ENCODE results near the gene CDPF1.

Gene CDPF1

DNA sequence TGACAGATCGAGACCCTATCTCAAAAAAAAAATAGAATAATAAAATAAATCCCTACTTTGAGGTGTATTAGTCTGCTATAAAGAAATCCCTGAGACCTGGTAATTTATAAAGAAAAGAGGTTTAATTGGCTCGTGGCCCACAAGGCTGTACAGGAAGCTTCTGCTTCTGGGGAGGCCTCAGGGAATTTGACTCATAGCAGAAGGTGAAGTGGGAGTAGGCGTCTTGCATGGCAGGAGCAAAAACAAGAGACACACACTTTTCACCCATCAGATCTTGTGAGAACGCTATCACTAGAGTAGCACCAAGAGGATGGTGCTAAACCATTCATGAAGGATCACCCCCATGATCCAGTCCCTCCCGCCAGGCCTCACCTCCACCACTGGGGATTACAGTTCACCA lies 29.2 kb downstream of the CDPF1 start:
- TF ChIP-seq, protein P1, sequence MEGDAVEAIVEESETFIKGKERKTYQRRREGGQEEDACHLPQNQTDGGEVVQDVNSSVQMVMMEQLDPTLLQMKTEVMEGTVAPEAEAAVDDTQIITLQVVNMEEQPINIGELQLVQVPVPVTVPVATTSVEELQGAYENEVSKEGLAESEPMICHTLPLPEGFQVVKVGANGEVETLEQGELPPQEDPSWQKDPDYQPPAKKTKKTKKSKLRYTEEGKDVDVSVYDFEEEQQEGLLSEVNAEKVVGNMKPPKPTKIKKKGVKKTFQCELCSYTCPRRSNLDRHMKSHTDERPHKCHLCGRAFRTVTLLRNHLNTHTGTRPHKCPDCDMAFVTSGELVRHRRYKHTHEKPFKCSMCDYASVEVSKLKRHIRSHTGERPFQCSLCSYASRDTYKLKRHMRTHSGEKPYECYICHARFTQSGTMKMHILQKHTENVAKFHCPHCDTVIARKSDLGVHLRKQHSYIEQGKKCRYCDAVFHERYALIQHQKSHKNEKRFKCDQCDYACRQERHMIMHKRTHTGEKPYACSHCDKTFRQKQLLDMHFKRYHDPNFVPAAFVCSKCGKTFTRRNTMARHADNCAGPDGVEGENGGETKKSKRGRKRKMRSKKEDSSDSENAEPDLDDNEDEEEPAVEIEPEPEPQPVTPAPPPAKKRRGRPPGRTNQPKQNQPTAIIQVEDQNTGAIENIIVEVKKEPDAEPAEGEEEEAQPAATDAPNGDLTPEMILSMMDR (conservative IDR thresholded peaks at IDR 0.05; ENCODE audit: low read depth) = no peak
- DNase-seq (ENCODE audit: low spot score) = no peak
- ChIA-PET CTCF (interaction anchor here (0.6 kb wide), 1 partner anchor 99 kb away, joined by 3 read pairs; no protein-coding TSS in a partner anchor), POLR2A (ENCODE audit: low non-redundant PET) (no interaction called here)
- no peak overlapping the region for H3K27ac ChIP-seq

DNA sequence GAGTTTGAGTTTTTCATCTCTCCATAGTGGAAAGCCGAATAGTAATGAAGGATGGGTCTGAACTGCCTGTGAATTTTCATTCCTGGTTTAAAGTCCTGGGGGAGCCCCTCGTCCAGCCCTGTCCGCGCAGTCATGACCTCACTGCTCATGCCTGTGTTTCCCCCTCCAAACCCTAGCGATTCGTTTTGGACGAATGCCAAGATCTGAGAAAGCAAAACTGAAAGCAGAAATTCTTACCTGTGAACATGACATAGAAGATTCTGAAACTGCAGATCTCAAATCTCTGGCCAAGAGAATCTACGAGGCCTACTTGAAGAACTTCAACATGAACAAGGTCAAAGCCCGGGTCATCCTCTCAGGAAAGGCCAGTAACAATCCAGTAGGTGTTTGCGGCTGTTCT lies 30.5 kb downstream of the CDPF1 start:
- TF ChIP-seq, protein P1 (conservative IDR thresholded peaks at IDR 0.05; ENCODE audit: low read depth) = no peak
- H3K27ac ChIP-seq = no peak overlapping the region
- ChIA-PET POLR2A (ENCODE audit: low non-redundant PET) (no interaction called here), CTCF (no interaction called here)
- no peak for DNase-seq (ENCODE audit: low spot score)

DNA sequence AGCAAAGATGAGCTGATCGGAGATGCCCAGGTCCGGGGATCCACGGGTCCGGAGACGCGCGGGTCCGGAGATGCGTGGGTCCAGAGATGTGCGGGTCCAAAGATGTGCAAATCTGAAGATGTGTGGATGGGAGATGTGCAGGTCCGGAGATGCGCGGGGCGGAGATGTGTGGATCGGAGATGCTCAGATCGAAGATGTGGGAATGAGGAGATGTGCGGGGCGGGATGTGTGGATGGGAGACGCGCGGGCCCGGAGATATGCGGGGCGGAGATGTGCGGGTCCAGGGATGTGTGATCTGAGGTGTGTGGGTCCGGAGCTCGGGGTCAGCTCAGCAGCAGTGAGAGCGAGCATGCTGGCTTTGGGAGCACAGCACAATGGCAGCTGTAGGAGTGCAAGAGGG lies 35.5 kb downstream of the CDPF1 start:
- CTCF ChIA-PET = no interaction called here
- DNase-seq (ENCODE audit: low spot score) = no peak
- no peak overlapping the region for H3K27ac ChIP-seq
- TF ChIP-seq, protein P1 (conservative IDR thresholded peaks at IDR 0.05; ENCODE audit: low read depth) = no peak
- POLR2A ChIA-PET (ENCODE audit: low non-redundant PET) = no interaction called here

DNA sequence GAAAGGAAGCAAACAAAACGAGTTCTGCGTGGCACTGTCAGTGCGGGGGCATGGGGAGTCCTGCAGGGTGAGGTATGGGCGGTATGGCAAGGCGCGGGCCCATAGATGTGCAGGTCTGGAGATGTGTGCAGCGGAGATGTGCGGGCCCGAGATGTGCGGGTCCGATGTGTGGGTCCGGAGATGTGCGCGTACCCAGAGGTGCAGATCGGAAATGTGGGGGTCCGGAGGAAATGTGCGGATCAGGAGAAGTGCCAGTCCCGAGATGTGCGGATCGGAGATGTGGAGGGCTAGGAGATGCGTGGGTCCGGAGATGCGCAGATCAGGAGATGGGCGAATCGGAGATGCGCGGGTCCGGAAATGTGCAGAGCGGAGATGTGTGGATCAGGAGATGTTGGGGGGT lies 35.9 kb downstream of the CDPF1 start:
- TF ChIP-seq, protein P1 (conservative IDR thresholded peaks at IDR 0.05; ENCODE audit: low read depth) = no peak
- ChIA-PET POLR2A (ENCODE audit: low non-redundant PET) (no interaction called here), CTCF (no interaction called here)
- H3K27ac ChIP-seq = no peak overlapping the region
- DNase-seq (ENCODE audit: low spot score) = no peak

GRCh38 chr22:46213052-46213451 lies 37.0 kb downstream of the CDPF1 start:
- CTCF ChIA-PET = no interaction called here
- H3K27ac ChIP-seq = no peak overlapping the region
- TF ChIP-seq, protein P1 (conservative IDR thresholded peaks at IDR 0.05; ENCODE audit: low read depth) = no peak
- no peak for DNase-seq (ENCODE audit: low spot score)
- POLR2A ChIA-PET (ENCODE audit: low non-redundant PET) = no interaction called here

GRCh38 chr22:46212195-46212594 lies 37.9 kb downstream of the CDPF1 start:
- H3K27ac ChIP-seq = no peak overlapping the region
- no peak for DNase-seq (ENCODE audit: low spot score)
- ChIA-PET POLR2A (ENCODE audit: low non-redundant PET) (no interaction called here), CTCF (no interaction called here)
- TF ChIP-seq, protein P1 (conservative IDR thresholded peaks at IDR 0.05; ENCODE audit: low read depth) = no peak

DNA sequence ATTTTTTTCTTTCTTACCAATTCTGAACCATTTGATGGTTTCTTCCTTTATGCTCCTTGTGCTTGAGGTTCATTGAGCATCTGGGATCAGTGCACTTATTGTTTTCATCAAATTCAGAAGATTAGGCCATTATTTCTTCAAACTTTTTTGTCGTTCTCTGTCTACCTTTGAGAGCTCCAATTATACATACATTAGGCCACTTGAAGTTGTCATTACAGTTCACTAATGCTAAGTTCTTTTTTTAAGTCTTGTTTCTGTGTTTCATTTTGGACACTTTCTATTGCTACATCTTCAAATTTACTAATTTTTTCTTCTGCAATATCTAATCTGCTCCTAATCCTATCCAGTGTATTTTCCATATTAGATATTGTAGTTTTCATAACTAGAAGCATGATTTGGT lies 40.8 kb downstream of the CDPF1 start:
- ChIA-PET CTCF (no interaction called here), POLR2A (ENCODE audit: low non-redundant PET) (no interaction called here)
- TF ChIP-seq, protein P1 (conservative IDR thresholded peaks at IDR 0.05; ENCODE audit: low read depth) = no peak
- H3K27ac ChIP-seq = no peak overlapping the region
- no peak for DNase-seq (ENCODE audit: low spot score)

Measured in RWPE1 (cell line).